ENCODE measurements around the gene SCN10A. TPM values are rescaled to one million over a fixed set of nuclear protein-coding genes. Genes with fewer than 3 reads are reported as not detected.

SCN10A gene
- total RNA-seq, 1 donor from 2014 or later, result not detected

DNA sequence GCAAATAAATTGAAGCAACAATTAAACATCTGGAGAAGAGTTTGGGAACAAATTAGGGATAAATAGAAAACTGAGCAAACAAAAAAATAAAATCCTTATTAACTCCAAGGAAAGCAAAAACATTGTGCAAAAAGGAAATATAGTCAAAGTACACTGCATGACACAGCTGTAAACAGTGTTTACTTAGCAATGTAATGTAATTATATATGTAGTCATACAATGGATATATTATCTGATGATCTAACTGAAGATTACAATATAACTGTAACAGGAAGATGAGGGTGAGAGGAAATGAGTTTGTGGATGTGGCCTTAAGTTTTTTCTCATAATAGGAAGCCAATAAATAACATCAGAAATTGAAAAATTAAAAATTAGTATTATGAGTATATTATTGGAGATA is 42.5 kb downstream of the SCN10A start:
- no peak overlapping the region for H3K4me3 Mint-ChIP-seq (ENCODE audit: unreplicated experiment)
- TF ChIP-seq, protein P1, sequence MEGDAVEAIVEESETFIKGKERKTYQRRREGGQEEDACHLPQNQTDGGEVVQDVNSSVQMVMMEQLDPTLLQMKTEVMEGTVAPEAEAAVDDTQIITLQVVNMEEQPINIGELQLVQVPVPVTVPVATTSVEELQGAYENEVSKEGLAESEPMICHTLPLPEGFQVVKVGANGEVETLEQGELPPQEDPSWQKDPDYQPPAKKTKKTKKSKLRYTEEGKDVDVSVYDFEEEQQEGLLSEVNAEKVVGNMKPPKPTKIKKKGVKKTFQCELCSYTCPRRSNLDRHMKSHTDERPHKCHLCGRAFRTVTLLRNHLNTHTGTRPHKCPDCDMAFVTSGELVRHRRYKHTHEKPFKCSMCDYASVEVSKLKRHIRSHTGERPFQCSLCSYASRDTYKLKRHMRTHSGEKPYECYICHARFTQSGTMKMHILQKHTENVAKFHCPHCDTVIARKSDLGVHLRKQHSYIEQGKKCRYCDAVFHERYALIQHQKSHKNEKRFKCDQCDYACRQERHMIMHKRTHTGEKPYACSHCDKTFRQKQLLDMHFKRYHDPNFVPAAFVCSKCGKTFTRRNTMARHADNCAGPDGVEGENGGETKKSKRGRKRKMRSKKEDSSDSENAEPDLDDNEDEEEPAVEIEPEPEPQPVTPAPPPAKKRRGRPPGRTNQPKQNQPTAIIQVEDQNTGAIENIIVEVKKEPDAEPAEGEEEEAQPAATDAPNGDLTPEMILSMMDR (IDR thresholded peaks at IDR 0.05; ENCODE audit: unreplicated experiment), result no peak

DNA sequence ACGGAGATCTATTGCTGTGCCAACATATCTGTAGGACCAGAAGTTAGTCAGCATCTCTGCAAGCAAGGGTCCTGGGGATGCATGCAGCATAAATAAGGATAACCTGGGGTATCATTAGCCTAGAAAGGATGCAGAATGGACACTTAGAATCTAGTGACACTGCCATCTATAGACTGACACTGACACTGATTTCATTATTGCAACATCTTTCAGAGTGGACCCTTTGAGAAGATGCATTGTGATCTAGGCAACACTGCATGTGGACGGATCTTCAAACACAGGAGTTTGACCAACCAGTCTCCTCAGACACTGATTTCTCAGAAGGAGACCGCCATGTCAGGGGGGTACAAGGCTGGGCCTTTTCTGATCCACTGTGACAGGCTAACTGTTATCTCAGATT is 52.4 kb downstream of the SCN10A start:
- Mint-ChIP-seq H3K4me1 (ENCODE audit: unreplicated experiment) (no peaks in the 10 kb centered on the region), H3K36me3 (ENCODE audit: low read depth, unreplicated experiment) (no peaks in the 10 kb centered on the region), H3K4me3 (ENCODE audit: unreplicated experiment) (no peak overlapping the region), H3K27ac (ENCODE audit: unreplicated experiment) (no peak overlapping the region), H3K27me3 (ENCODE audit: unreplicated experiment) (peaks cover 2% of the 10 kb centered on the region), H3K9me3 (ENCODE audit: unreplicated experiment) (no peaks in the 10 kb centered on the region)
- no peak for DNase-seq (ENCODE audit: low spot score)
- TF ChIP-seq, protein P1 (IDR thresholded peaks at IDR 0.05; ENCODE audit: unreplicated experiment), result no peak

More for the DNA sequence above, 42.5 kb downstream of the SCN10A start:
- no peaks in the 10 kb centered on the region for H3K36me3 Mint-ChIP-seq (ENCODE audit: low read depth, unreplicated experiment)
- no peak for DNase-seq (ENCODE audit: low spot score)
- no peaks in the 10 kb centered on the region for H3K9me3 Mint-ChIP-seq (ENCODE audit: unreplicated experiment)
- peaks cover 3% of the 10 kb centered on the region for H3K27me3 Mint-ChIP-seq (ENCODE audit: unreplicated experiment)
- no peak overlapping the region for H3K27ac Mint-ChIP-seq (ENCODE audit: unreplicated experiment)
- H3K4me1 Mint-ChIP-seq (ENCODE audit: unreplicated experiment), result no peaks in the 10 kb centered on the region

DNA sequence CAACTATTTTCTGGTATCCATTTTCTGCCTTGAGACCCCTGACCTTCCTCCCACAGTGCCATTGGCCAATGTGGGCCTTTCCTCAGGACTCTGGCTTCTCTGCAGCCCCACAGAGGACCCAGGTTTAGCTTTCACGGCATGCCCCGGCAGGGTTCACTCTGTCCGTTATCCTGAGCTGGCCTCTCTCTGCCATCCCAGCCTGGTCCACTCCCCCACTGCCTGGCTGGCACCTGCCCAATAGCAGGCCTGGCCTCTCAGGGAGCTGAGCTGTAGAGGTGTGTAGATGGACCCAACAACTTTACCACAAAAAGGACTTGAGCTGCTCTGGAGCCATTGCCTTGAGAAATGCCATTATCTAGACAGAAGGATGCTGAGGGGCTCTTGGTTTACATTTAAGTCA is 57.5 kb downstream of the SCN10A start:
- TF ChIP-seq, protein P1 (IDR thresholded peaks at IDR 0.05; ENCODE audit: unreplicated experiment), result no peak
- Mint-ChIP-seq H3K27me3 (ENCODE audit: unreplicated experiment) (peaks cover 2% of the 10 kb centered on the region), H3K9me3 (ENCODE audit: unreplicated experiment) (no peaks in the 10 kb centered on the region), H3K27ac (ENCODE audit: unreplicated experiment) (no peak overlapping the region), H3K4me1 (ENCODE audit: unreplicated experiment) (no peaks in the 10 kb centered on the region), H3K4me3 (ENCODE audit: unreplicated experiment) (no peak overlapping the region), H3K36me3 (ENCODE audit: low read depth, unreplicated experiment) (no peaks in the 10 kb centered on the region)
- DNase-seq (ENCODE audit: low spot score), result no peak

GRCh38 chr3:38757721-38758120 is 58.3 kb downstream of the SCN10A start:
- TF ChIP-seq, protein P1 (IDR thresholded peaks at IDR 0.05; ENCODE audit: unreplicated experiment), result no peak
- no peak overlapping the region for H3K27ac Mint-ChIP-seq (ENCODE audit: unreplicated experiment)
- no peak for DNase-seq (ENCODE audit: low spot score)
- H3K36me3 Mint-ChIP-seq (ENCODE audit: low read depth, unreplicated experiment), result no peaks in the 10 kb centered on the region
- no peaks in the 10 kb centered on the region for H3K4me1 Mint-ChIP-seq (ENCODE audit: unreplicated experiment)
- no peak overlapping the region for H3K4me3 Mint-ChIP-seq (ENCODE audit: unreplicated experiment)
- peaks cover 2% of the 10 kb centered on the region for H3K27me3 Mint-ChIP-seq (ENCODE audit: unreplicated experiment)
- no peaks in the 10 kb centered on the region for H3K9me3 Mint-ChIP-seq (ENCODE audit: unreplicated experiment)

DNA sequence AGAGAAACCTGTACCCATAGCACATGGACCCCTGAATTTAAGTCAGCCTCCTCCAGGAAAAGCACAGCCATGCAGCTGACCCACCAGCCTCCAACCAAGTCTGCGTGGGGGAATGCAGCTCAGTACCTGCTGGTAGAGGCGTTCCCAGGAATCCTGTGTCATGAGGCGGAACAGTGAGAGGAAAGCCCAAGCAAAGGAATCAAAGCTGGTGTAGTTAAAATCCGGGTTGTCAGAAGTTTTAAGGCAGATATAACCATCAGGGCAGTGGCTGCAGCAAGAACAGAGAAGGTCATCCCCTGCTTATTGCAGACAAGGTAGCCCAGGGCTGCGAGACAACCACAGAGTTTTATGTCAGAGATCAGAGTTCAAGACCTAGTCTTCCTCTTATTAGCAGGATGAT is 59.1 kb downstream of the SCN10A start:
- DNase-seq (ENCODE audit: low spot score), result no peak
- Mint-ChIP-seq H3K27ac (ENCODE audit: unreplicated experiment) (no peak overlapping the region), H3K9me3 (ENCODE audit: unreplicated experiment) (no peaks in the 10 kb centered on the region), H3K4me3 (ENCODE audit: unreplicated experiment) (no peak overlapping the region), H3K4me1 (ENCODE audit: unreplicated experiment) (no peaks in the 10 kb centered on the region), H3K27me3 (ENCODE audit: unreplicated experiment) (peaks cover 2% of the 10 kb centered on the region), H3K36me3 (ENCODE audit: low read depth, unreplicated experiment) (no peaks in the 10 kb centered on the region)
- TF ChIP-seq, protein P1 (IDR thresholded peaks at IDR 0.05; ENCODE audit: unreplicated experiment), result no peak

Data from endothelial cell (in vitro differentiated cells).